Measurements from ENCODE around the gene LAD1.

LAD1 gene

GRCh38 chr1:201408834-201409200 is 9.7 kb upstream of the LAD1 start:
- peaks cover 3% of the 10 kb centered on the region for H3K36me3 Mint-ChIP-seq (ENCODE audit: insufficient read depth)
- H3K27ac Mint-ChIP-seq: no peak overlapping the region
- H3K27me3 Mint-ChIP-seq: peaks cover 0 to 23% of the 10 kb centered on the region in 2 donors
- peaks cover 4 to 6% of the 10 kb centered on the region in 2 donors for H3K4me1 Mint-ChIP-seq (ENCODE audit: low read depth in 2 of 2)
- H3K9me3 Mint-ChIP-seq: no peaks in the 10 kb centered on the region
- no peak for ATAC-seq (replicated peaks)
- no peak for DNase-seq
- no peak overlapping the region for H3K4me3 Mint-ChIP-seq

GRCh38 chr1:201408176-201408833 is 9.2 kb upstream of the LAD1 start:
- no peaks in the 10 kb centered on the region for H3K9me3 Mint-ChIP-seq
- H3K36me3 Mint-ChIP-seq (ENCODE audit: insufficient read depth): peaks cover 3% of the 10 kb centered on the region
- peaks cover 4 to 6% of the 10 kb centered on the region in 2 donors for H3K4me1 Mint-ChIP-seq (ENCODE audit: low read depth in 2 of 2)
- H3K27ac Mint-ChIP-seq: peak overlapping the region in 1 of 2 donors; percentile 65
- DNase-seq (peak; percentile 51 to 65 (median 55)), ATAC-seq (replicated peaks) (peak; percentile 56)
- no peak overlapping the region for H3K4me3 Mint-ChIP-seq
- peaks cover 0 to 23% of the 10 kb centered on the region in 2 donors for H3K27me3 Mint-ChIP-seq

- Mint-ChIP-seq H3K9me3 (no peaks in the 10 kb centered on the region), H3K27ac (no peak overlapping the region), H3K4me1 (ENCODE audit: low read depth in 2 of 2) (peaks cover 4 to 6% of the 10 kb centered on the region in 2 donors), H3K27me3 (peaks cover 0 to 10% of the 10 kb centered on the region in 2 donors), H3K4me3 (no peak overlapping the region), H3K36me3 (ENCODE audit: insufficient read depth) (peaks cover 3% of the 10 kb centered on the region)
- DNase-seq (no peak), ATAC-seq (replicated peaks) (no peak)
Measured at GRCh38 chr1:201406831-201407406, 7.8 kb upstream of the LAD1 start.

GRCh38 chr1:201405484-201405831 is 6.3 kb upstream of the LAD1 start:
- H3K4me1 Mint-ChIP-seq (ENCODE audit: low read depth in 2 of 2): peaks cover 4 to 6% of the 10 kb centered on the region in 2 donors
- H3K4me3 Mint-ChIP-seq: no peak overlapping the region
- DNase-seq (no peak), ATAC-seq (replicated peaks) (no peak)
- H3K9me3 Mint-ChIP-seq: no peaks in the 10 kb centered on the region
- H3K27ac Mint-ChIP-seq: no peak overlapping the region
- peaks cover 3% of the 10 kb centered on the region for H3K36me3 Mint-ChIP-seq (ENCODE audit: insufficient read depth)
- H3K27me3 Mint-ChIP-seq: peaks cover 0 to 10% of the 10 kb centered on the region in 2 donors

- DNase-seq (no peak), ATAC-seq (replicated peaks) (no peak)
- H3K27ac Mint-ChIP-seq: no peak overlapping the region
- H3K9me3 Mint-ChIP-seq: no peaks in the 10 kb centered on the region
- H3K27me3 Mint-ChIP-seq: peaks cover 0 to 10% of the 10 kb centered on the region in 2 donors
- peaks cover 4 to 6% of the 10 kb centered on the region in 2 donors for H3K4me1 Mint-ChIP-seq (ENCODE audit: low read depth in 2 of 2)
- peaks cover 3% of the 10 kb centered on the region for H3K36me3 Mint-ChIP-seq (ENCODE audit: insufficient read depth)
- no peak overlapping the region for H3K4me3 Mint-ChIP-seq
Measured at GRCh38 chr1:201404722-201405483, 5.8 kb upstream of the LAD1 start.

GRCh38 chr1:201404055-201404454 is 4.9 kb upstream of the LAD1 start:
- no peak for ATAC-seq (replicated peaks)
- H3K36me3 Mint-ChIP-seq (ENCODE audit: insufficient read depth): peaks cover 3% of the 10 kb centered on the region

GRCh38 chr1:201403359-201403758 is 4.2 kb upstream of the LAD1 start:
- Mint-ChIP-seq H3K27ac (no peak overlapping the region), H3K36me3 (ENCODE audit: insufficient read depth) (peaks cover 3% of the 10 kb centered on the region), H3K9me3 (no peaks in the 10 kb centered on the region), H3K27me3 (peaks cover 6 to 15% of the 10 kb centered on the region in 2 donors), H3K4me1 (ENCODE audit: low read depth in 2 of 2) (peaks cover 3 to 5% of the 10 kb centered on the region in 2 donors), H3K4me3 (no peak overlapping the region)
- DNase-seq (no peak), ATAC-seq (replicated peaks) (no peak)

More at GRCh38 chr1:201404055-201404454, 4.9 kb upstream of the LAD1 start:
- no peaks in the 10 kb centered on the region for H3K9me3 Mint-ChIP-seq
- no peak for DNase-seq
- no peak overlapping the region for H3K27ac Mint-ChIP-seq
- H3K27me3 Mint-ChIP-seq: peaks cover 0 to 12% of the 10 kb centered on the region in 2 donors
- peaks cover 4 to 6% of the 10 kb centered on the region in 2 donors for H3K4me1 Mint-ChIP-seq (ENCODE audit: low read depth in 2 of 2)
- no peak overlapping the region for H3K4me3 Mint-ChIP-seq

GRCh38 chr1:201401700-201402099 is 2.6 kb upstream of the LAD1 start:
- ATAC-seq (replicated peaks) (no peak), DNase-seq (no peak)
- no peaks in the 10 kb centered on the region for H3K9me3 Mint-ChIP-seq
- no peak overlapping the region for H3K27ac Mint-ChIP-seq
- no peaks in the 10 kb centered on the region for H3K36me3 Mint-ChIP-seq (ENCODE audit: insufficient read depth)
- peaks cover 0 to 2% of the 10 kb centered on the region in 2 donors for H3K4me1 Mint-ChIP-seq (ENCODE audit: low read depth in 2 of 2)
- H3K4me3 Mint-ChIP-seq: no peak overlapping the region
- H3K27me3 Mint-ChIP-seq: peaks cover 19 to 26% of the 10 kb centered on the region in 2 donors

GRCh38 chr1:201400852-201401230 is 1.7 kb upstream of the LAD1 start:
- DNase-seq: no peak
- peaks cover 26 to 34% of the 10 kb centered on the region in 2 donors for H3K27me3 Mint-ChIP-seq
- no peaks in the 10 kb centered on the region for H3K36me3 Mint-ChIP-seq (ENCODE audit: insufficient read depth)
- no peak for ATAC-seq (replicated peaks)
- no peak overlapping the region for H3K27ac Mint-ChIP-seq
- H3K4me1 Mint-ChIP-seq (ENCODE audit: low read depth in 2 of 2): peaks cover 0 to 2% of the 10 kb centered on the region in 2 donors
- no peak overlapping the region for H3K4me3 Mint-ChIP-seq
- H3K9me3 Mint-ChIP-seq: no peaks in the 10 kb centered on the region

- Mint-ChIP-seq H3K4me3 (no peak overlapping the region), H3K4me1 (ENCODE audit: low read depth in 2 of 2) (no peaks in the 10 kb centered on the region), H3K36me3 (ENCODE audit: insufficient read depth) (no peaks in the 10 kb centered on the region), H3K27ac (no peak overlapping the region), H3K9me3 (no peaks in the 10 kb centered on the region), H3K27me3 (peaks cover 31 to 39% of the 10 kb centered on the region in 2 donors)
- DNase-seq (no peak), ATAC-seq (replicated peaks) (no peak)
Measured at GRCh38 chr1:201400212-201400851, 1.2 kb upstream of the LAD1 start.

- Mint-ChIP-seq H3K4me1 (ENCODE audit: low read depth in 2 of 2) (no peaks in the 10 kb centered on the region), H3K27ac (no peak overlapping the region), H3K27me3 (peaks cover 39 to 47% of the 10 kb centered on the region in 2 donors), H3K36me3 (ENCODE audit: insufficient read depth) (no peaks in the 10 kb centered on the region), H3K4me3 (no peak overlapping the region), H3K9me3 (no peaks in the 10 kb centered on the region)
- DNase-seq (no peak), ATAC-seq (replicated peaks) (no peak)
Measured at GRCh38 chr1:201399352-201400126, 415 bp upstream of the LAD1 start.

- Mint-ChIP-seq H3K4me3 (no peak overlapping the region), H3K27me3 (peaks cover 52 to 66% of the 10 kb centered on the region in 2 donors), H3K4me1 (ENCODE audit: low read depth in 2 of 2) (no peaks in the 10 kb centered on the region), H3K36me3 (ENCODE audit: insufficient read depth) (no peaks in the 10 kb centered on the region), H3K9me3 (no peaks in the 10 kb centered on the region), H3K27ac (no peak overlapping the region)
- DNase-seq: no peak
- ATAC-seq (replicated peaks): no peak
Measured at GRCh38 chr1:201397675-201398074, 1.4 kb downstream of the LAD1 start.

Measured in effector memory CD8-positive, alpha-beta T cell (primary cell).